GM13976 (cell line): ENCODE measurements around the gene TMEM217.

Source experiments
- DNase-seq: peaks from one replicate; pipeline ENCODE4 v3.0.0; 2012; ENCODE audit warnings: low spot score
- CTCF ChIP-seq: IDR thresholded peaks from 2 replicates; pipeline ENCODE4 v1.5.1; 2012; ENCODE audit warnings: borderline replicate concordance, mild to moderate bottlenecking; ENCODE audit not compliant: insufficient read depth; ENCODE audit errors: extremely low read depth, missing control alignments, control extremely low read depth
- in situ Hi-C: fragments of 300-500 bp; cut with MboI; formaldehyde crosslinking; loops from one replicate; pipeline ENCODE4 v1.12.0; 2022; ENCODE audit warnings: low sequenced_read_pairs, mixed read lengths, inconsistent platforms; ENCODE audit not compliant: unreplicated experiment

TMEM217 gene

GRCh38 chr6:37280162-37280887 lies 22.4 kb upstream of the TMEM217 start:
- in situ Hi-C loops: no loop called here
- no peak for TF ChIP-seq CTCF
- no peak for DNase-seq

- in situ Hi-C loops: no loop called here
- DNase-seq: no peak
- no peak for TF ChIP-seq CTCF
Measured at GRCh38 chr6:37279366-37280134, 21.6 kb upstream of the TMEM217 start.

- TF ChIP-seq CTCF: no peak
- no peak for DNase-seq
- in situ Hi-C loops: no loop called here
Measured at GRCh38 chr6:37277001-37277409, 19.1 kb upstream of the TMEM217 start.

GRCh38 chr6:37275350-37275749 lies 17.4 kb upstream of the TMEM217 start:
- TF ChIP-seq CTCF: no peak
- no peak for DNase-seq
- in situ Hi-C loops: no loop called here

- no peak for DNase-seq
- no peak for TF ChIP-seq CTCF
- in situ Hi-C loops: no loop called here
Measured at GRCh38 chr6:37273690-37274089, 15.7 kb upstream of the TMEM217 start.

- in situ Hi-C loops: no loop called here
- no peak for TF ChIP-seq CTCF
- no peak for DNase-seq
Measured at GRCh38 chr6:37272834-37273566, 15.1 kb upstream of the TMEM217 start.
